ENCODE measurements around the gene NOMO2. TPM values are rescaled to one million over a fixed set of nuclear protein-coding genes. Genes with fewer than 3 reads are reported as not detected.
"Not testable (repeated sequence)": the region's sequence is repeated elsewhere in the genome, so short reads cannot be mapped to it uniquely, and the experiment has no call there.

NOMO2 gene
- total RNA-seq, 2 donors from 2014 or later = 100 to 141 TPM

GRCh38 chr16:18384869-18385268 lies 177.0 kb downstream of the NOMO2 start:
- peak; percentile 56 for DNase-seq (ENCODE audit: low spot score)
- intact Hi-C loops (cut with DNase I) = not testable (repeated sequence)

GRCh38 chr16:18384098-18384636 lies 177.7 kb downstream of the NOMO2 start:
- intact Hi-C loops (cut with DNase I); DNase-seq (ENCODE audit: low spot score): not testable (repeated sequence)

- intact Hi-C loops (cut with DNase I) = not testable (repeated sequence)
- DNase-seq (ENCODE audit: low spot score) = peak; percentile 78
Measured at GRCh38 chr16:18382696-18383095, 179.2 kb downstream of the NOMO2 start.

Small RNA genes lying within 50 kb of the gene (microRNA-seq; reads per million reads assigned to microRNA genes)
- 0 reads per million in 2 donors for gene MIR3179-3 (ENCODE audit: borderline microRNAs expressed in 2 of 2)
- gene MIR3179-4 (ENCODE audit: borderline microRNAs expressed in 2 of 2) = 0 reads per million in 2 donors
- 0 reads per million in 2 donors for gene MIR3180-3 (ENCODE audit: borderline microRNAs expressed in 2 of 2)
- gene MIR3670-3 (ENCODE audit: borderline microRNAs expressed in 2 of 2) = 0 reads per million in 2 donors
- gene MIR3670-4 (ENCODE audit: borderline microRNAs expressed in 2 of 2) = 0 reads per million in 2 donors
- 0 reads per million in 2 donors for gene MIR6770-3 (ENCODE audit: borderline microRNAs expressed in 2 of 2)

Other genes starting within 250 kb of the NOMO2 start
- gene NPIPA8, start 225.4 kb downstream of the NOMO2 start, total RNA-seq = 10 to 100 TPM in 1 of 2 donors, under 1 TPM in 1; 0.43 to 18.8 TPM
- 1,000 to 10,000 TPM; 1,309 to 1,350 TPM for gene RPS15A, start 228.2 kb upstream of the NOMO2 start, total RNA-seq
- gene ARL6IP1, start 239.5 kb upstream of the NOMO2 start, total RNA-seq = 10 to 100 TPM; 51.9 to 56.7 TPM

Measured in posterior vena cava (tissue), 2 donors.